WI38 (cell line): ENCODE data around the gene TMPRSS4.
"Not testable (repeated sequence)": the region's sequence is repeated elsewhere in the genome, so short reads cannot be mapped to it uniquely, and the experiment has no call there.

ENCODE experiments used
- H3K4me3 ChIP-seq: 2 replicates; pipeline ENCODE4 v1.5.1; 2011; ENCODE audit warnings: low read depth, mild to moderate bottlenecking, control low read depth, low read length
- CTCF ChIP-seq: IDR thresholded peaks from 2 replicates; pipeline ENCODE4 v1.5.1; 2012; ENCODE audit warnings: low read depth, mild to moderate bottlenecking, control low read depth, low read length

The TMPRSS4 gene

DNA sequence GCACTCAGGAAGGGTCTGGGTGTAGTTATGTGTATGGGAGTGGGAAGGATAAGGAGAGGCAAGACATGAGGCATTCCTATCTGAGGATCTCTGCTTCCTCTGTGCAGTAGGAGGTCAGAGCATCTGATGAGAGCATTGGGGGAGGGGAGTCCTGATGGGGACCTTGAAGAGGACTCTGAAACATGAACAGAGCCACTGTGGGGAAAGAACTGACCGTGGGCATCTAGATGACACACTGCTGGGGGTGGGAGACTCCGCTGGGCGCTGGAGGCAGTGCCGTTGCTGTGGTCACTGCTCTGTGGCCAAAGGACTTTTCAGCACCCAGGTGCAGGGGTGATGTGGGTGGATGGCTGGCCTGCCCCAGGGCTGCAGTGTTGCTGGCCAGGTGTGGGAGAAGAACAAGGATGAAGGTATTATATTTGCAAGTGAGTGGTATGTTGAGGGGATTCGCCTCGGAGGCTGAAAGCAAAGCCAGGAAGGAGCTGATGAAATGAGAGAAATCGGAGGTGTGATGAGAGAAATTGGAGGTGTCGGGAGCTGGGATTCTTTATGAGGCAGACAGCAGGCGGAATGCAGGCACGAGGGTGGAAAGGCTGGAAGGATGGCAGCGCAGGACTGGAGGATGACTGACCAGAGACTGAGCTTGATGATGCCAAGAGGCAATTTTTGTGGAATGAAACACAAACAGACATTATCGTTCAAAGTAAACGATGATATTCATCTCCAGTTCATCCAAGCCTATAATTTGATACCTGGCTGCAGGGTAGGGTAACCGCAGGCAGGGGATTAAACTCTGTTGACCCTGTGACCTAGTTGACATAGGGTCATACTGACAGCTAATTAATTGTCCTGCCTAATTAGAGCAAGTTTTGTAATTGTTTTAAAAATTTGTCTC is 19.4 kb upstream of the TMPRSS4 start:
- H3K4me3 ChIP-seq: no peak overlapping the region
- no peak for TF ChIP-seq CTCF

GRCh38 chr11:118058311-118059245 is 18.3 kb upstream of the TMPRSS4 start:
- no peak overlapping the region for H3K4me3 ChIP-seq
- no peak for TF ChIP-seq CTCF

DNA sequence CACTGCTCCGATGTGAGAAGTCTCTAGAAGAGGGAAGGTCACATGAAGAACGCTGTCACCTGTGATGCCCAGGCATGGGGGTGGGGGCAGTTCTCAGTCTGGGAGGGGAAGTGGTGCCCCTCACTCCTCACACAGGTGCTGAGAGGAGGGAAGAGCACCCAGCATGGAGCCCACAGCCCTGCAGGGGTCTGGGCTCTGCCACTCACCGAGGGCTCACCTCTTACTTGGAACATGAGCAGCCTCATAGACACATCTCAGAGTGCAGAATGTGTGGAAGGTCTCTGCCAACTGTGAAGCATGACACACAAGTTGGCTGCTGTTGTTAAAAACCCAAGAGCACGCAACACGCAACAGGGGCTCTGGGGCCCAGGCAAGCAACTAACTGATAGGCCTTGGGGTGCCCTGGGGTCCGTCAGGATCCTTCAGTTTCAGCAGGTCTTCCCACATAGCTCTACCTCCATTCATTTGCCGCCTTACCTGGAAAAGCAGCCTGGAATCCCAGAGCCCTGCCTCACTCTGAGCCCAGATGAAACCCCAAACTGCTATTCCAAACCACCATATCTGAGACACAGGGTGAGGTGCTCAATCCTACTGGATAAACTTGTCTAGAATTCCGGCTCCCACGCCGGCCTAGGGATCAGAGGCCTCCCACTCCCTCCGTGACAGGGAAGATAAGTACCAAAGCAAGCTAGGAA is 17.5 kb upstream of the TMPRSS4 start:
- H3K4me3 ChIP-seq: no peak overlapping the region
- no peak for TF ChIP-seq CTCF

DNA sequence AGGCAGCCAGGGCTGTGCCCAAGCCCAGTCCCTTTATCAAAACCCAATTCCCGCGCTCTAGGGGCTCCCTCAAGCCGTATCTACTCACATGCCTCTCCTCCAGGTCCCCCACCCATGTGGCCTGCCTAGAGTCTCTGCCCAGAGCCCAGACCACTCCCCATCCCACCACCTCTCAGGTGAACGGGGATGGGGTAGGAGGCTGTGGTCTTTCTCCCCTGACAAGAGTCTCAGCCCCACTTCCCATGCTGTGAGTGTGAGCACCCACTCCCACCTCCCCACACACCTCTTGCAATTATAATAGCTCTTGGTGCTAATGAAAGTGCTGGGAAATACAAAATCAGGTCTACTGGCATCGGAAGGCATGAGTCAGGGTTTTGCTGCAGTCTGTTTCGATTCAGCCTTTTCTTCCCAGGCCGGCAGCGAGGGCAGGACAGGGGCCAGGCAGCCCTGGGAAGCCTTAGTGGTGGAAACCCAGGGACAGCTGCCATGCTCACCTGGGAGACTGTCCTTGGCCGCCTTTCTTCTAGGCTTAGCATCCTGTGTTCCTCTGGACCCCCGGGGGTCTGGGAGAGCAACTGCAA is 16.7 kb upstream of the TMPRSS4 start:
- TF ChIP-seq CTCF: no peak

DNA sequence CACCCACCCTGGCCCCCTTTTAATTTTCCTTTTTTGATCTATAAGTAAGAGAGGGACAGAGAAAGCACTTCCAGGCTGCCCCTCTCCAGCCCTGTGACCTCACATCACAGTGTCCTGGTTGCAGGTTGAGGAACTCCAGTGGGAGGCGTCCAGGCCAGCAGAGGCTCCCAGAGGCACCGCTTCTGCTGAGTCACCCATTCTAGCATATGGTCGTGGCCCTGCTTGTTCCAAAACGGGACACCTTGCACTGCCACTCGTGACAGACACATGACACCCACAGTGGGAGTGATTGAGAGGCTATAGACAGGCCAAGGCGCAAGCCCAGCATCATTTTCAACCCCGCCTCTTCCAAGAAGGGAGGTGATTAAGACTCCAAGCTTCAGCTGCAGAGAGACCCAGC is 16.0 kb upstream of the TMPRSS4 start:
- no peak for TF ChIP-seq CTCF

More for the DNA sequence above, 16.7 kb upstream of the TMPRSS4 start:
- no peak overlapping the region for H3K4me3 ChIP-seq

GRCh38 chr11:118061586-118062125 is 15.2 kb upstream of the TMPRSS4 start:
- H3K4me3 ChIP-seq: no peak overlapping the region

More for the DNA sequence above, 16.0 kb upstream of the TMPRSS4 start:
- no peak overlapping the region for H3K4me3 ChIP-seq

GRCh38 chr11:118062181-118062580 is 14.7 kb upstream of the TMPRSS4 start:
- H3K4me3 ChIP-seq: not testable (repeated sequence)

More at GRCh38 chr11:118061586-118062125, 15.2 kb upstream of the TMPRSS4 start:
- no peak for TF ChIP-seq CTCF

DNA sequence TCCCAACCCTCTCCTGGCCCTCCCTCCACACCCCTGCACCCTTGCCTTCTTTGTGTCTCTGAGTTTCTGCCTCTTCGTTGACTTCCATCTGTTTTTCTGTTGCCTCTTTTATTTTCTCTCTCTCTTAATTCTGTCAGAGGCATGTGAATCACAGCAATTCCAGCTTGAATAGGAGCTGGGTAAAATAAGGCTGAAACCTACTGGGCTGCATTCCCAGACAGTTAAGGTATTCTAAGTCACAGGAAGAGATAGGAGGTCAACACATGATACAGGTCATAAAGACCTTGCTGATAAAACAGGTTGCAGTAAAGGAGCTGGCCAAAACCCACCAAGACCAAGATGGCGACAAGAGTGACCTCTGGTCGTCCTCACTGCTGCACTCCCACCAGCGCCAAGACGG is 14.2 kb upstream of the TMPRSS4 start:
- not testable (repeated sequence) for H3K4me3 ChIP-seq
